ENCODE data around the gene PRELID1.

Gene PRELID1

GRCh38 chr5:177314376-177315342, 11.1 kb downstream of the PRELID1 start:
- FAIRE-seq: no peak

GRCh38 chr5:177315411-177315810, 11.8 kb downstream of the PRELID1 start:
- FAIRE-seq: no peak

- FAIRE-seq: no peak
Observed at GRCh38 chr5:177316005-177316404, 12.4 kb downstream of the PRELID1 start.

GRCh38 chr5:177317959-177318377, 14.4 kb downstream of the PRELID1 start:
- no peak for FAIRE-seq

- FAIRE-seq: no peak
Observed at GRCh38 chr5:177319913-177320588, 16.5 kb downstream of the PRELID1 start.

GRCh38 chr5:177320879-177321278, 17.3 kb downstream of the PRELID1 start:
- no peak for FAIRE-seq

- FAIRE-seq: no peak
Observed at GRCh38 chr5:177325868-177326381, 22.3 kb downstream of the PRELID1 start.

GRCh38 chr5:177327539-177328522, 24.2 kb downstream of the PRELID1 start:
- FAIRE-seq: no peak

- no peak for FAIRE-seq
Observed at GRCh38 chr5:177328545-177329231, 25.1 kb downstream of the PRELID1 start.

GRCh38 chr5:177329883-177330282, 26.3 kb downstream of the PRELID1 start:
- FAIRE-seq: no peak

GRCh38 chr5:177330991-177331842, 27.6 kb downstream of the PRELID1 start:
- no peak for FAIRE-seq

GRCh38 chr5:177332031-177332895, 28.7 kb downstream of the PRELID1 start:
- FAIRE-seq: no peak

- no peak for FAIRE-seq
Observed at GRCh38 chr5:177332896-177333260, 29.3 kb downstream of the PRELID1 start.

GRCh38 chr5:177333420-177334154, 30.0 kb downstream of the PRELID1 start:
- no peak for FAIRE-seq

GRCh38 chr5:177334155-177334551, 30.6 kb downstream of the PRELID1 start:
- FAIRE-seq: no peak

- FAIRE-seq: no peak
Observed at GRCh38 chr5:177334781-177335700, 31.4 kb downstream of the PRELID1 start.

GRCh38 chr5:177335701-177336065, 32.1 kb downstream of the PRELID1 start:
- FAIRE-seq: no peak

GRCh38 chr5:177336112-177336511, 32.5 kb downstream of the PRELID1 start:
- FAIRE-seq: no peak

Measured in colon (tissue), 2 donors.